ENCODE measurements around the gene SNRPB.

GRCh38 chr20:2463616-2464365, 6.8 kb downstream of the SNRPB start:
- TF ChIP-seq CTCF (IDR thresholded peaks at IDR 0.05; ENCODE audit: insufficient read depth, low read length, poor library complexity, severe bottlenecking) (no peak), EZH2phosphoT487 (conservative IDR thresholded peaks at IDR 0.05; ENCODE audit: low read length) (no peak)

Data from SU-DHL-6 (cell line).